Pancreas (tissue), 10 donors: ENCODE data around the gene DIDO1. TPM values are rescaled to one million over a fixed set of nuclear protein-coding genes. Genes with fewer than 3 reads are reported as not detected.

Source experiments
- ATAC-seq, 4 donors: fragments of 200-7000 bp; cut with Tn5 transposase; one replicate each; pipeline versions ENCODE4 v1.8.0 to v1.9.1; 2020; ENCODE audit warnings: mild to moderate bottlenecking in 4 of 4, moderate library complexity in 4 of 4
- DNase-seq, 6 donors: peaks; one replicate each; pipeline ENCODE4 v3.0.0-alpha.2; 2020
- FAIRE-seq: peaks from 2 replicates; lab custom pipeline; 2012; peaks lifted over from hg19 to GRCh38; lab: Jason Lieb, UNC
- H3K27ac ChIP-seq, 4 donors: fragments of 200-600 bp; sonication (generic); 1 replicate in 3 of 4; 2 replicates in 1 of 4; pipeline versions ENCODE4 v1.5.0 to v1.8.0; 2020
- H3K27me3 ChIP-seq, 4 donors: fragments of 200-600 bp; one replicate each; pipeline ENCODE4 v1.8.0; 2021
- H3K36me3 ChIP-seq, 3 donors: fragments of 200-600 bp; sonication (generic) in 1 of 3; one replicate each; pipeline versions ENCODE4 v1.5.0 to v1.8.0; 2020 to 2021
- H3K4me1 ChIP-seq, 3 donors: fragments of 200-600 bp; one replicate each; pipeline ENCODE4 v1.8.0; 2021
- H3K4me3 ChIP-seq, 4 donors: fragments of 200-600 bp; sonication (generic) in 2 of 4; one replicate each; pipeline versions ENCODE4 v1.5.0 to v1.8.0; 2020 to 2021
- H3K9me3 ChIP-seq, 4 donors: fragments of 200-600 bp; one replicate each; pipeline ENCODE4 v1.8.0; 2021
- CTCF ChIP-seq, 4 donors: fragments of 200-600 bp; sonication (generic) in 3 of 4; IDR thresholded peaks; one replicate each; pipeline versions ENCODE4 v1.5.0 to v1.8.0; 2021; ENCODE audit warnings: antibody characterized with exemption in 4 of 4
- WGBS, 2 donors: extraction: QIAGEN DNeasy Blood & Tissue Kit; methylation state at CpG; one replicate each; pipeline ENCODE4 v1.1.7; 2013; 5-methylcytosine and 5-hydroxymethylcytosine counted together
- intact Hi-C, 3 donors: fragments of 100-400 bp; cut with DNase I; formaldehyde crosslinking; loops; one replicate each; pipeline versions ENCODE4 v1.11.1 to v1.14.2; 2022
- polyA plus RNA-seq, 2 donors: library from polyadenylated mRNA; stranded (reverse); fragments of 200-250 nt; gene quantifications; one replicate each; pipeline ENCODE4 v1.2.3, GENCODE V29; 2013
- total RNA-seq, 6 donors: library from RNA; stranded (reverse); fragmentation: NEBNext Ultra II Directional in 4 of 6; extraction: Animal tissue kit (Norgen Biotek cat#: 25700) in 4 of 6; gene quantifications; one replicate each; pipeline versions ENCODE4 v1.2.1 to v1.2.4, GENCODE V29; 2021 to 2023
- donor health status: healthy with polysubstance abuse.
- donor health status: DM: no; HTN: no; CAD: no; lungs with moderate emphysema.
- donor health status: DM: no; HTN: no; CAD: no.
- donor health status: control.
- donor health status: control.
- donor health status: Bipolar disorder and iron deficiency.
- donor health status: DM: yes; HTN: yes; CAD: no.
- donor health status: DM: no; HTN: no; CAD: no.
- donor health status: DM: no; HTN: no; CAD: no.
- donor health status: DM: yes; HTN: yes; CAD: no.

The DIDO1 gene
- total and polyA plus RNA-seq, 8 donors, result 16.7 to 29.8 (median 18.5) TPM

GRCh38 chr20:62896526-62896925, 29.8 kb downstream of the DIDO1 start:
- no peak for FAIRE-seq
- ATAC-seq, result no peak
- Histone ChIP-seq H3K27ac (no peak overlapping the region), H3K27me3 (no peaks in the 10 kb centered on the region), H3K36me3 (peaks cover 0 to 34% (median 23%) of the 10 kb centered on the region in 3 donors), H3K9me3 (no peaks in the 10 kb centered on the region), H3K4me1 (peaks cover 0 to 8% (median 4%) of the 10 kb centered on the region in 3 donors), H3K4me3 (no peak overlapping the region)
- DNase-seq, result no peak
- 93 to 95% methylated on average over 16 of the region's 16 CpGs for WGBS, 2 donors
- no peak for TF ChIP-seq CTCF (IDR thresholded peaks at IDR 0.05)
- intact Hi-C loops, result loop anchor here in 2 of 3 donors (5.0 to 10.0 kb wide), 2 partner anchors 111 to 118 kb away; partner anchors contain the start of gene BHLHE23 (in 1 of the 2)

GRCh38 chr20:62895539-62895938, 30.8 kb downstream of the DIDO1 start:
- Histone ChIP-seq H3K36me3 (peaks cover 0 to 41% (median 29%) of the 10 kb centered on the region in 3 donors), H3K27me3 (no peaks in the 10 kb centered on the region), H3K4me1 (peaks cover 0 to 8% (median 2%) of the 10 kb centered on the region in 3 donors), H3K4me3 (no peak overlapping the region), H3K27ac (no peak overlapping the region), H3K9me3 (no peaks in the 10 kb centered on the region)
- ATAC-seq, result no peak
- no peak for TF ChIP-seq CTCF (IDR thresholded peaks at IDR 0.05)
- FAIRE-seq, result no peak
- DNase-seq, result no peak
- WGBS, 2 donors, result 91 to 95% methylated on average over 9 of the region's 9 CpGs
- intact Hi-C loops, result loop anchor here in 2 of 3 donors (5.0 to 10.0 kb wide), 2 partner anchors 112 to 119 kb away; partner anchors contain the start of gene BHLHE23 (in 1 of the 2)

GRCh38 chr20:62894261-62894660, 32.0 kb downstream of the DIDO1 start:
- Histone ChIP-seq H3K9me3 (no peaks in the 10 kb centered on the region), H3K27me3 (no peaks in the 10 kb centered on the region), H3K4me1 (no peaks in the 10 kb centered on the region), H3K4me3 (no peak overlapping the region), H3K27ac (no peak overlapping the region), H3K36me3 (peaks cover 4 to 54% (median 38%) of the 10 kb centered on the region in 3 donors)
- no peak for FAIRE-seq
- WGBS, 2 donors, result 89 to 93% methylated on average over 14 of the region's 14 CpGs
- intact Hi-C loops, result loop anchor here in 1 of 3 donors (10.0 kb wide), 1 partner anchor 121 kb away; no protein-coding TSS in a partner anchor
- TF ChIP-seq CTCF (IDR thresholded peaks at IDR 0.05), result no peak
- no peak for DNase-seq
- ATAC-seq, result no peak

- Histone ChIP-seq H3K27ac (no peak overlapping the region), H3K4me1 (no peaks in the 10 kb centered on the region), H3K9me3 (no peaks in the 10 kb centered on the region), H3K36me3 (peaks cover 4 to 60% (median 44%) of the 10 kb centered on the region in 3 donors), H3K27me3 (no peaks in the 10 kb centered on the region), H3K4me3 (no peak overlapping the region)
- DNase-seq (peak in 1 of 6 donors; percentile 26), FAIRE-seq (no peak), ATAC-seq (no peak)
- no peak for TF ChIP-seq CTCF (IDR thresholded peaks at IDR 0.05)
- intact Hi-C loops, result loop anchor here in 1 of 3 donors (10.0 kb wide), 1 partner anchor 121 kb away; no protein-coding TSS in a partner anchor
- WGBS, 2 donors, result 94 to 96% methylated on average over 14 of the region's 14 CpGs
Observed at GRCh38 chr20:62893700-62894099, 32.6 kb downstream of the DIDO1 start.
